ENCODE measurements around the gene FAM163B. TPM values are rescaled to one million over a fixed set of nuclear protein-coding genes. Genes with fewer than 3 reads are reported as not detected.

FAM163B gene
- total RNA-seq, 1 experiment from 2014 or later = not detected

- no peak for DNase-seq
- H3K27ac Mint-ChIP-seq (ENCODE audit: unreplicated experiment) = no peak overlapping the region
- no peak overlapping the region for H3K4me3 Mint-ChIP-seq (ENCODE audit: unreplicated experiment)
- TF ChIP-seq CTCF (IDR thresholded peaks at IDR 0.05; ENCODE audit: insufficient read depth in 1 of 2, low read depth in 1 of 2, low read length in 1 of 2, severe bottlenecking in 1 of 2, unreplicated experiment in 1 of 2) = no peak
- intact Hi-C loops (cut with micrococcal nuclease; ENCODE audit: unreplicated experiment) = loop anchor here (2.0 kb wide), 1 partner anchor 121 kb away; no protein-coding TSS in a partner anchor
- no peaks in the 10 kb centered on the region for H3K4me1 Mint-ChIP-seq (ENCODE audit: low read depth, unreplicated experiment)
- H3K9me3 Mint-ChIP-seq (ENCODE audit: unreplicated experiment) = no peaks in the 10 kb centered on the region
- H3K36me3 ChIP-seq (ENCODE audit: control insufficient read depth, insufficient read depth, low read length) = no peaks in the 10 kb centered on the region
- no peak overlapping the region for H3K4me3 ChIP-seq (ENCODE audit: low read depth, low read length)
- ChIA-PET POLR2A (no interaction called here), CTCF (no interaction called here)
- no peaks in the 10 kb centered on the region for H3K4me1 ChIP-seq
- H3K27me3 Mint-ChIP-seq (ENCODE audit: insufficient read depth, unreplicated experiment) = peaks cover 12% of the 10 kb centered on the region
- H3K27me3 ChIP-seq (replicated peaks; ENCODE audit: control insufficient read depth, insufficient read depth, low read length) = no peaks in the 10 kb centered on the region; the same call in none of the 2 replicates
- H3K36me3 Mint-ChIP-seq (ENCODE audit: insufficient read depth, unreplicated experiment) = no peaks in the 10 kb centered on the region
- no TSS peak for BruUV-seq (replicated peaks)
- no peaks in the 10 kb centered on the region for H3K9me3 ChIP-seq
Observed at GRCh38 chr9:133605856-133606707, 3.1 kb downstream of the FAM163B start.

- Histone ChIP-seq H3K4me3 (ENCODE audit: low read depth, low read length) (no peak overlapping the region), H3K36me3 (ENCODE audit: control insufficient read depth, insufficient read depth, low read length) (no peaks in the 10 kb centered on the region), H3K27me3 (replicated peaks; ENCODE audit: control insufficient read depth, insufficient read depth, low read length) (no peaks in the 10 kb centered on the region; the same call in none of the 2 replicates), H3K9me3 (no peaks in the 10 kb centered on the region), H3K4me1 (no peaks in the 10 kb centered on the region)
- TF ChIP-seq CTCF (IDR thresholded peaks at IDR 0.05; ENCODE audit: insufficient read depth in 1 of 2, low read depth in 1 of 2, low read length in 1 of 2, severe bottlenecking in 1 of 2, unreplicated experiment in 1 of 2) = no peak
- no peak overlapping the region for H3K4me3 Mint-ChIP-seq (ENCODE audit: unreplicated experiment)
- H3K36me3 Mint-ChIP-seq (ENCODE audit: insufficient read depth, unreplicated experiment) = no peaks in the 10 kb centered on the region
- no peak for DNase-seq
- no peak overlapping the region for H3K27ac Mint-ChIP-seq (ENCODE audit: unreplicated experiment)
- intact Hi-C loops (cut with micrococcal nuclease; ENCODE audit: unreplicated experiment) = loop anchor here (2.0 kb wide), 1 partner anchor 121 kb away; no protein-coding TSS in a partner anchor
- ChIA-PET CTCF (no interaction called here), POLR2A (no interaction called here)
- no peaks in the 10 kb centered on the region for H3K4me1 Mint-ChIP-seq (ENCODE audit: low read depth, unreplicated experiment)
- no peaks in the 10 kb centered on the region for H3K9me3 Mint-ChIP-seq (ENCODE audit: unreplicated experiment)
- peaks cover 12% of the 10 kb centered on the region for H3K27me3 Mint-ChIP-seq (ENCODE audit: insufficient read depth, unreplicated experiment)
- BruUV-seq (replicated peaks) = no TSS peak
Observed at GRCh38 chr9:133605446-133605845, 3.7 kb downstream of the FAM163B start.

GRCh38 chr9:133604856-133605255 lies 4.3 kb downstream of the FAM163B start:
- no peaks in the 10 kb centered on the region for H3K36me3 Mint-ChIP-seq (ENCODE audit: insufficient read depth, unreplicated experiment)
- DNase-seq = no peak
- POLR2A ChIA-PET = no interaction called here
- Histone ChIP-seq H3K9me3 (no peaks in the 10 kb centered on the region), H3K4me3 (ENCODE audit: low read depth, low read length) (no peak overlapping the region), H3K4me1 (no peaks in the 10 kb centered on the region), H3K27me3 (replicated peaks; ENCODE audit: control insufficient read depth, insufficient read depth, low read length) (no peaks in the 10 kb centered on the region; the same call in none of the 2 replicates), H3K36me3 (ENCODE audit: control insufficient read depth, insufficient read depth, low read length) (no peaks in the 10 kb centered on the region)
- H3K27ac Mint-ChIP-seq (ENCODE audit: unreplicated experiment) = no peak overlapping the region
- no peaks in the 10 kb centered on the region for H3K4me1 Mint-ChIP-seq (ENCODE audit: low read depth, unreplicated experiment)
- H3K27me3 Mint-ChIP-seq (ENCODE audit: insufficient read depth, unreplicated experiment) = peaks cover 11% of the 10 kb centered on the region
- H3K9me3 Mint-ChIP-seq (ENCODE audit: unreplicated experiment) = no peaks in the 10 kb centered on the region
- no peak overlapping the region for H3K4me3 Mint-ChIP-seq (ENCODE audit: unreplicated experiment)
- intact Hi-C loops (cut with micrococcal nuclease; ENCODE audit: unreplicated experiment) = loop anchor here (2.0 kb wide), 1 partner anchor 122 kb away; no protein-coding TSS in a partner anchor
- no peak for TF ChIP-seq CTCF (IDR thresholded peaks at IDR 0.05; ENCODE audit: insufficient read depth in 1 of 2, low read depth in 1 of 2, low read length in 1 of 2, severe bottlenecking in 1 of 2, unreplicated experiment in 1 of 2)
- no TSS peak for BruUV-seq (replicated peaks)
- CTCF ChIA-PET = interaction anchor here (0.7 to 1.0 kb wide), 2 partner anchors 104 to 122 kb away, joined by 4 to 6 read pairs; no protein-coding TSS in a partner anchor
